GM23338 (cell line): ENCODE results near the gene ZDHHC20. TPM values are rescaled to one million over a fixed set of nuclear protein-coding genes. Genes with fewer than 3 reads are reported as not detected.

ENCODE experiments used
- ATAC-seq: fragments of 200-7000 bp; cut with Tn5 transposase; 3 replicates; pipeline ENCODE4 v1.9.1; 2020
- DNase-seq: peaks from one replicate; pipeline ENCODE4 v3.0.0-alpha.2; 2015; ENCODE audit warnings: low spot score
- H2AFZ ChIP-seq: fragments of 200-600 bp; sonication (generic); 2 replicates; pipeline ENCODE4 v1.8.0; 2016; ENCODE audit warnings: antibody characterized with exemption, mild to moderate bottlenecking, moderate library complexity
- H3F3A ChIP-seq: fragments of 200-600 bp; sonication (generic); replicated peaks from 2 replicates; pipeline ENCODE4 v1.8.0; 2017; ENCODE audit warnings: antibody characterized with exemption, mixed run types, low read depth
- H3K27ac ChIP-seq: fragments of 200-600 bp; sonication (generic); 2 replicates; pipeline ENCODE4 v1.6.1; 2016; ENCODE audit warnings: low read depth
- H3K27me3 ChIP-seq: fragments of 200-600 bp; sonication (generic); 2 replicates; pipeline ENCODE4 v1.8.0; 2016; ENCODE audit warnings: mild to moderate bottlenecking, mixed run types, moderate library complexity; ENCODE audit not compliant: insufficient read depth
- H3K36me3 ChIP-seq: fragments of 200-600 bp; sonication (generic); 2 replicates; pipeline ENCODE4 v1.8.0; 2016; ENCODE audit warnings: mild to moderate bottlenecking; ENCODE audit not compliant: insufficient read depth
- H3K4me1 ChIP-seq: fragments of 200-600 bp; sonication (generic); 2 replicates; pipeline ENCODE4 v1.8.0; 2016; ENCODE audit warnings: mild to moderate bottlenecking, moderate library complexity; ENCODE audit not compliant: insufficient read depth
- H3K4me2 ChIP-seq: fragments of 200-600 bp; sonication (generic); 2 replicates; pipeline ENCODE4 v1.7.1; 2017; ENCODE audit warnings: mixed run types
- H3K4me3 ChIP-seq: fragments of 200-600 bp; sonication (generic); 2 replicates; pipeline ENCODE4 v1.6.1; 2016; ENCODE audit warnings: mixed run types
- H3K79me2 ChIP-seq: fragments of 200-600 bp; sonication (generic); replicated peaks from 2 replicates; pipeline ENCODE4 v1.8.0; 2017; ENCODE audit warnings: mild to moderate bottlenecking; ENCODE audit not compliant: insufficient read depth
- H3K9me2 ChIP-seq: fragments of 200-600 bp; sonication (generic); 2 replicates; pipeline ENCODE4 v1.8.0; 2017; ENCODE audit not compliant: insufficient read depth
- H4K20me1 ChIP-seq: fragments of 200-600 bp; sonication (generic); replicated peaks from 2 replicates; pipeline ENCODE4 v1.8.0; 2017; ENCODE audit warnings: mild to moderate bottlenecking; ENCODE audit not compliant: insufficient read depth
- H3K27ac Mint-ChIP-seq: 2 replicates; pipeline ENCODE4 v1.8.0; 2020; ENCODE audit warnings: inconsistent platforms, mild to moderate bottlenecking, moderate library complexity, mixed read lengths
- H3K27me3 Mint-ChIP-seq: 3 replicates; pipeline ENCODE4 v1.8.0; 2022; ENCODE audit warnings: low read depth, mild to moderate bottlenecking, moderate library complexity, mixed read lengths, inconsistent platforms; ENCODE audit not compliant: insufficient read depth, poor library complexity
- H3K36me3 Mint-ChIP-seq: 3 replicates; pipeline ENCODE4 v1.8.0; 2021; ENCODE audit warnings: low read depth, mild to moderate bottlenecking, inconsistent platforms, moderate library complexity, mixed read lengths
- H3K4me1 Mint-ChIP-seq: 3 replicates; pipeline ENCODE4 v1.8.0; 2020; ENCODE audit warnings: mild to moderate bottlenecking, inconsistent platforms, mixed read lengths
- H3K4me3 Mint-ChIP-seq: 3 replicates; pipeline ENCODE4 v1.8.0; 2021; ENCODE audit warnings: moderate library complexity, mild to moderate bottlenecking, inconsistent platforms, mixed read lengths
- H3K9me3 Mint-ChIP-seq: 3 replicates; pipeline ENCODE4 v1.8.0; 2020; ENCODE audit warnings: moderate library complexity, mild to moderate bottlenecking, inconsistent platforms, mixed read lengths
- CREB1 ChIP-seq: fragments of 250-450 bp; sonication (Bioruptor Pico); IDR thresholded peaks from 2 replicates; pipeline ENCODE4 v1.5.0; 2020; ENCODE audit warnings: low read depth, mild to moderate bottlenecking, moderate library complexity
- CTCF ChIP-seq, 2 experiments: fragments of 200-600 bp in 1 of 2; sonication (generic) in 1 of 2; conservative IDR thresholded peaks; 2 replicates each; pipeline versions ENCODE4 v1.5.1 to v1.6.1; 2016 to 2017; ENCODE audit warnings: antibody characterized with exemption in 2 of 2, low read depth in 2 of 2, mild to moderate bottlenecking in 2 of 2, moderate library complexity in 1 of 2
- EZH2 ChIP-seq: fragments of 200-600 bp; sonication (generic); IDR thresholded peaks from one replicate; pipeline ENCODE4 v1.8.0; 2017; ENCODE audit warnings: antibody characterized with exemption, mild to moderate bottlenecking, low read depth; ENCODE audit not compliant: unreplicated experiment
- REST ChIP-seq: IDR thresholded peaks from one replicate; pipeline ENCODE4 v1.6.1; 2018; ENCODE audit warnings: antibody characterized with exemption; ENCODE audit not compliant: unreplicated experiment
- ZNF462 ChIP-seq: fragments of 250-450 bp; sonication (Bioruptor Pico); IDR thresholded peaks from 2 replicates; pipeline ENCODE4 v1.5.0; 2020; ENCODE audit warnings: mild to moderate bottlenecking, moderate library complexity
- polyA plus RNA-seq: library from polyadenylated mRNA; unstranded; fragments of >200 nt; fragmentation: Nextera tagmentation; extraction: Ambion mirVana; gene quantifications from 2 replicates; pipeline ENCODE4 v1.2.1, GENCODE V29; 2016
- total RNA-seq: library from RNA; depleted of rRNA; stranded (reverse); fragments of >200 nt; shearing (Covaris generic); gene quantifications from 2 replicates; pipeline ENCODE4 v1.2.3, GENCODE V29; 2014

Gene ZDHHC20
- total and polyA plus RNA-seq, 2 experiments from 2014 or later, result 37.7 to 119 TPM

- no peak for TF ChIP-seq CTCF (conservative IDR thresholded peaks at IDR 0.05; ENCODE audit: low read depth in 2 of 2)
Measured at GRCh38 chr13:21364357-21364756, 94.7 kb downstream of the ZDHHC20 start (continued).

GRCh38 chr13:21362741-21363140, 96.4 kb downstream of the ZDHHC20 start:
- DNase-seq, result no peak
- Histone ChIP-seq H3K4me2 (no peak overlapping the region), H3K79me2 (no peaks in the 10 kb centered on the region), H3K9me2 (no peaks in the 10 kb centered on the region; the same call in 1 of the 2 replicates), H3F3A (no peaks in the 10 kb centered on the region), H3K27me3 (no peaks in the 10 kb centered on the region), H4K20me1 (no peaks in the 10 kb centered on the region), H3K4me1 (no peaks in the 10 kb centered on the region), H3K27ac (no peak overlapping the region), H2AFZ (no peak overlapping the region), H3K4me3 (no peak overlapping the region), H3K36me3 (no peaks in the 10 kb centered on the region)
- ATAC-seq, result no peak
- Mint-ChIP-seq H3K27ac (no peak overlapping the region), H3K4me1 (peaks cover 9% of the 10 kb centered on the region), H3K9me3 (no peaks in the 10 kb centered on the region; the same call in 2 of the 3 replicates), H3K27me3 (peaks cover 5% of the 10 kb centered on the region), H3K4me3 (no peak overlapping the region), H3K36me3 (no peaks in the 10 kb centered on the region)
- no peak for TF ChIP-seq REST
- no peak for TF ChIP-seq CREB1 (CRISPR knock-in tag)
- no peak for TF ChIP-seq EZH2
- TF ChIP-seq ZNF462 (CRISPR knock-in tag), result no peak
